Activated T-cell treated with anti-CD3 and anti-CD28 coated beads, Interleukin-2, amount 50 U/mL, for 72 hours (primary cell): ENCODE data around the gene TMEM141. TPM values are rescaled to one million over a fixed set of nuclear protein-coding genes. Genes with fewer than 3 reads are reported as not detected.
"Not testable (repeated sequence)": the region's sequence is repeated elsewhere in the genome, so short reads cannot be mapped to it uniquely, and the experiment has no call there.

Experiments used
- ATAC-seq, 2 donors: fragments of 150-1000 bp; cut with Tn5 transposase; replicated peaks in 1 of 2; 2 replicates each; pipeline ENCODE4 v1.10.0; 2021; ENCODE audit warnings: moderate library complexity in 2 of 2, mild to moderate bottlenecking in 1 of 2
- DNase-seq, 2 donors: peaks; one replicate each; pipeline ENCODE4 v3.0.0; 2021 to 2022; ENCODE audit warnings: mixed read lengths in 1 of 2
- H3K27ac Mint-ChIP-seq: one replicate; pipeline ENCODE4 v1.8.0; 2022; ENCODE audit warnings: mild to moderate bottlenecking, moderate library complexity, mixed read lengths
- H3K27me3 Mint-ChIP-seq: one replicate; pipeline ENCODE4 v1.8.0; 2022; ENCODE audit warnings: low read depth, mixed read lengths
- H3K36me3 Mint-ChIP-seq, 2 donors: one replicate each; pipeline ENCODE4 v1.8.0; 2022; ENCODE audit warnings: mixed read lengths in 2 of 2, mild to moderate bottlenecking in 1 of 2; ENCODE audit not compliant: insufficient read depth in 2 of 2
- H3K4me1 Mint-ChIP-seq: one replicate; pipeline ENCODE4 v1.8.0; 2022; ENCODE audit warnings: low read depth, mixed read lengths
- H3K4me3 Mint-ChIP-seq, 2 donors: one replicate each; pipeline ENCODE4 v1.8.0; 2022; ENCODE audit warnings: mild to moderate bottlenecking in 2 of 2, mixed read lengths in 2 of 2, moderate library complexity in 2 of 2
- H3K9me3 Mint-ChIP-seq, 2 donors: one replicate each; pipeline ENCODE4 v1.8.0; 2022; ENCODE audit warnings: mixed read lengths in 2 of 2
- total RNA-seq, 2 donors: library from RNA; stranded (reverse); gene quantifications; one replicate each; pipeline ENCODE4 v1.2.3, GENCODE V29; 2022

The TMEM141 gene
- total RNA-seq, 2 donors from 2014 or later, result 18.7 to 20.9 TPM

- Mint-ChIP-seq H3K27me3 (no peaks in the 10 kb centered on the region), H3K4me3 (no peak overlapping the region), H3K4me1 (peaks cover 28% of the 10 kb centered on the region), H3K9me3 (no peaks in the 10 kb centered on the region), H3K36me3 (no peaks in the 10 kb centered on the region), H3K27ac (no peak overlapping the region)
- ATAC-seq, result no peak
- no peak for DNase-seq
Measured at GRCh38 chr9:136786451-136786850, 4.7 kb upstream of the TMEM141 start.

GRCh38 chr9:136786983-136787382, 4.2 kb upstream of the TMEM141 start:
- DNase-seq, H3K27ac Mint-ChIP-seq, H3K9me3 Mint-ChIP-seq, ATAC-seq, H3K36me3 Mint-ChIP-seq, H3K4me3 Mint-ChIP-seq, H3K27me3 Mint-ChIP-seq: not testable (repeated sequence)
- H3K4me1 Mint-ChIP-seq, result peaks cover 29% of the 10 kb centered on the region

GRCh38 chr9:136787690-136788400, 3.3 kb upstream of the TMEM141 start:
- peak; percentile 83 to 85 for DNase-seq
- no peaks in the 10 kb centered on the region for H3K36me3 Mint-ChIP-seq
- H3K9me3 Mint-ChIP-seq, result no peaks in the 10 kb centered on the region
- H3K4me3 Mint-ChIP-seq, result peak overlapping the region; percentile 44 to 63
- no peaks in the 10 kb centered on the region for H3K27me3 Mint-ChIP-seq
- no peak overlapping the region for H3K27ac Mint-ChIP-seq
- peaks cover 34% of the 10 kb centered on the region for H3K4me1 Mint-ChIP-seq
- ATAC-seq, result peak in 1 of 2 donors; percentile 10

- H3K36me3 Mint-ChIP-seq, H3K27ac Mint-ChIP-seq, DNase-seq, H3K27me3 Mint-ChIP-seq, ATAC-seq, H3K9me3 Mint-ChIP-seq: not testable (repeated sequence)
- Mint-ChIP-seq H3K4me1 (peaks cover 40% of the 10 kb centered on the region), H3K4me3 (peak overlapping the region; percentile 44 to 63)
Measured at GRCh38 chr9:136788644-136789522, 2.3 kb upstream of the TMEM141 start.

- ATAC-seq, result no peak
- Mint-ChIP-seq H3K4me1 (peaks cover 38% of the 10 kb centered on the region), H3K36me3 (no peaks in the 10 kb centered on the region), H3K27me3 (no peaks in the 10 kb centered on the region), H3K9me3 (no peaks in the 10 kb centered on the region), H3K27ac (no peak overlapping the region), H3K4me3 (no peak overlapping the region)
- no peak for DNase-seq
Measured at GRCh38 chr9:136789523-136789937, 1.6 kb upstream of the TMEM141 start.

GRCh38 chr9:136791516-136792276, 552 bp downstream of the TMEM141 start:
- peak; percentile 5 to 8 for ATAC-seq
- Mint-ChIP-seq H3K9me3 (no peaks in the 10 kb centered on the region), H3K27ac (peak overlapping the region; percentile 22), H3K27me3 (no peaks in the 10 kb centered on the region), H3K4me1 (peaks cover 34% of the 10 kb centered on the region), H3K4me3 (peak overlapping the region; percentile 81 to 88), H3K36me3 (no peaks in the 10 kb centered on the region)
- peak; percentile 72 to 74 for DNase-seq

- DNase-seq, result no peak
- H3K9me3 Mint-ChIP-seq, result no peaks in the 10 kb centered on the region
- H3K27me3 Mint-ChIP-seq, result no peaks in the 10 kb centered on the region
- H3K4me1 Mint-ChIP-seq, result peaks cover 38% of the 10 kb centered on the region
- H3K36me3 Mint-ChIP-seq, result no peaks in the 10 kb centered on the region
- H3K27ac Mint-ChIP-seq, result peak overlapping the region; percentile 22
- ATAC-seq, result no peak
- peak overlapping the region; percentile 24 to 88 for H3K4me3 Mint-ChIP-seq
Measured at GRCh38 chr9:136792321-136793085, 1.4 kb downstream of the TMEM141 start.

- Mint-ChIP-seq H3K27ac (no peak overlapping the region), H3K4me3 (no peak overlapping the region)
Measured at GRCh38 chr9:136793086-136793946, 2.2 kb downstream of the TMEM141 start.

GRCh38 chr9:136794281-136794999, 3.3 kb downstream of the TMEM141 start:
- H3K36me3 Mint-ChIP-seq, result no peaks in the 10 kb centered on the region
- no peaks in the 10 kb centered on the region for H3K9me3 Mint-ChIP-seq
- DNase-seq, result no peak
- H3K4me1 Mint-ChIP-seq, result peaks cover 27% of the 10 kb centered on the region
- H3K27ac Mint-ChIP-seq, result no peak overlapping the region
- H3K4me3 Mint-ChIP-seq, result no peak overlapping the region
- H3K27me3 Mint-ChIP-seq, result no peaks in the 10 kb centered on the region
- no peak for ATAC-seq

More at GRCh38 chr9:136793086-136793946, 2.2 kb downstream of the TMEM141 start:
- H3K4me1 Mint-ChIP-seq, result peaks cover 30% of the 10 kb centered on the region
- ATAC-seq (no peak), DNase-seq (no peak)
- H3K36me3 Mint-ChIP-seq, result no peaks in the 10 kb centered on the region
- no peaks in the 10 kb centered on the region for H3K27me3 Mint-ChIP-seq
- H3K9me3 Mint-ChIP-seq, result no peaks in the 10 kb centered on the region

- H3K4me3 Mint-ChIP-seq, result no peak overlapping the region
- ATAC-seq, result no peak
- H3K9me3 Mint-ChIP-seq, result no peaks in the 10 kb centered on the region
- H3K36me3 Mint-ChIP-seq, result no peaks in the 10 kb centered on the region
- peaks cover 27% of the 10 kb centered on the region for H3K4me1 Mint-ChIP-seq
- H3K27ac Mint-ChIP-seq, result no peak overlapping the region
- peaks cover 1% of the 10 kb centered on the region for H3K27me3 Mint-ChIP-seq
- DNase-seq, result no peak
Measured at GRCh38 chr9:136795000-136795348, 3.8 kb downstream of the TMEM141 start.

- H3K27me3 Mint-ChIP-seq, result peaks cover 11% of the 10 kb centered on the region
- DNase-seq (no peak), ATAC-seq (no peak)
- no peak within 1 kb of the TSS for H3K27ac Mint-ChIP-seq
- H3K4me1 Mint-ChIP-seq, result peaks cover 35% of the 10 kb centered on the region
- H3K9me3 Mint-ChIP-seq, result no peaks in the 10 kb centered on the region
- no peaks in the 10 kb centered on the region for H3K36me3 Mint-ChIP-seq
- no peak within 1 kb of the TSS for H3K4me3 Mint-ChIP-seq
Measured at GRCh38 chr9:136796238-136796774, 5.2 kb downstream of the TMEM141 start, which contains the start of gene CCDC183. Gene CCDC183, plus strand, starts transcription at chr9:136796338. Its CDS starts 60 bp downstream, at chr9:136796398.
